HEK293 (cell line): Measurements from ENCODE around the gene ETHE1.

Experiments
- CTCF ChIP-seq: fragments of 450-650 bp; formaldehyde crosslinking; IDR thresholded peaks from 2 replicates; pipeline ENCODE4 v1.5.1; 2016; ENCODE audit warnings: missing biosample characterization, missing genetic modification characterization
- MYNN ChIP-seq: fragments of 450-650 bp; formaldehyde crosslinking; IDR thresholded peaks from 2 replicates; pipeline ENCODE4 v1.5.1; 2016; ENCODE audit warnings: missing biosample characterization, missing genetic modification characterization, borderline replicate concordance
- PRDM6 ChIP-seq: fragments of 450-650 bp; formaldehyde crosslinking; IDR thresholded peaks from 2 replicates; pipeline ENCODE4 v1.5.1; 2017; ENCODE audit warnings: missing biosample characterization, missing genetic modification characterization
- SP2 ChIP-seq: fragments of 450-650 bp; formaldehyde crosslinking; IDR thresholded peaks from 2 replicates; pipeline ENCODE4 v1.5.1; 2016; ENCODE audit warnings: missing biosample characterization, missing genetic modification characterization
- ZFP41 ChIP-seq: fragments of 450-650 bp; formaldehyde crosslinking; IDR thresholded peaks from 2 replicates; pipeline ENCODE4 v1.5.1; 2016; ENCODE audit warnings: missing biosample characterization, missing genetic modification characterization, borderline replicate concordance
- ZNF341 ChIP-seq: fragments of 450-650 bp; formaldehyde crosslinking; IDR thresholded peaks from 2 replicates; pipeline ENCODE4; 2016; ENCODE audit warnings: low read depth, missing biosample characterization, missing genetic modification characterization
- ZNF394 ChIP-seq: fragments of 450-650 bp; formaldehyde crosslinking; IDR thresholded peaks from 2 replicates; pipeline ENCODE4 v1.5.1; 2016; ENCODE audit warnings: missing biosample characterization, missing genetic modification characterization, mild to moderate bottlenecking, moderate library complexity, borderline replicate concordance
- ZNF530 ChIP-seq: fragments of 450-650 bp; formaldehyde crosslinking; IDR thresholded peaks from 2 replicates; pipeline ENCODE4 v1.5.1; 2016; ENCODE audit warnings: low read depth, missing biosample characterization, missing genetic modification characterization
- ZNF792 ChIP-seq: fragments of 450-650 bp; formaldehyde crosslinking; IDR thresholded peaks from 2 replicates; pipeline ENCODE4 v1.5.1; 2016; ENCODE audit warnings: missing biosample characterization, missing genetic modification characterization
- ZNF830 ChIP-seq: fragments of 450-650 bp; IDR thresholded peaks from 2 replicates; pipeline ENCODE4 v1.5.0; 2018; ENCODE audit warnings: missing biosample characterization, missing genetic modification characterization, low read depth, mild to moderate bottlenecking, moderate library complexity
- TF ChIP-seq, protein P1 (sequence below): fragments of 450-650 bp; formaldehyde crosslinking; IDR thresholded peaks from 2 replicates; pipeline ENCODE4 v1.5.1; 2016; ENCODE audit warnings: missing biosample characterization, missing genetic modification characterization
- TF ChIP-seq, protein P2 (sequence below): fragments of 450-650 bp; formaldehyde crosslinking; IDR thresholded peaks from 2 replicates; pipeline ENCODE4 v1.5.1; 2016; ENCODE audit warnings: missing biosample characterization, missing genetic modification characterization

GRCh38 chr19:43563816-43564457, 36.9 kb upstream of the ETHE1 start:
- TF ChIP-seq ZNF394 (tag by site-specific recombination) (no peak), CTCF (tag by site-specific recombination) (no peak), SP2 (tag by site-specific recombination) (no peak), ZNF341 (tag by site-specific recombination) (no peak), PRDM6 (tag by site-specific recombination) (no peak), ZNF792 (tag by site-specific recombination) (no peak), ZNF830 (no peak), ZFP41 (no peak), ZNF530 (no peak), MYNN (no peak)
- TF ChIP-seq, protein P1, sequence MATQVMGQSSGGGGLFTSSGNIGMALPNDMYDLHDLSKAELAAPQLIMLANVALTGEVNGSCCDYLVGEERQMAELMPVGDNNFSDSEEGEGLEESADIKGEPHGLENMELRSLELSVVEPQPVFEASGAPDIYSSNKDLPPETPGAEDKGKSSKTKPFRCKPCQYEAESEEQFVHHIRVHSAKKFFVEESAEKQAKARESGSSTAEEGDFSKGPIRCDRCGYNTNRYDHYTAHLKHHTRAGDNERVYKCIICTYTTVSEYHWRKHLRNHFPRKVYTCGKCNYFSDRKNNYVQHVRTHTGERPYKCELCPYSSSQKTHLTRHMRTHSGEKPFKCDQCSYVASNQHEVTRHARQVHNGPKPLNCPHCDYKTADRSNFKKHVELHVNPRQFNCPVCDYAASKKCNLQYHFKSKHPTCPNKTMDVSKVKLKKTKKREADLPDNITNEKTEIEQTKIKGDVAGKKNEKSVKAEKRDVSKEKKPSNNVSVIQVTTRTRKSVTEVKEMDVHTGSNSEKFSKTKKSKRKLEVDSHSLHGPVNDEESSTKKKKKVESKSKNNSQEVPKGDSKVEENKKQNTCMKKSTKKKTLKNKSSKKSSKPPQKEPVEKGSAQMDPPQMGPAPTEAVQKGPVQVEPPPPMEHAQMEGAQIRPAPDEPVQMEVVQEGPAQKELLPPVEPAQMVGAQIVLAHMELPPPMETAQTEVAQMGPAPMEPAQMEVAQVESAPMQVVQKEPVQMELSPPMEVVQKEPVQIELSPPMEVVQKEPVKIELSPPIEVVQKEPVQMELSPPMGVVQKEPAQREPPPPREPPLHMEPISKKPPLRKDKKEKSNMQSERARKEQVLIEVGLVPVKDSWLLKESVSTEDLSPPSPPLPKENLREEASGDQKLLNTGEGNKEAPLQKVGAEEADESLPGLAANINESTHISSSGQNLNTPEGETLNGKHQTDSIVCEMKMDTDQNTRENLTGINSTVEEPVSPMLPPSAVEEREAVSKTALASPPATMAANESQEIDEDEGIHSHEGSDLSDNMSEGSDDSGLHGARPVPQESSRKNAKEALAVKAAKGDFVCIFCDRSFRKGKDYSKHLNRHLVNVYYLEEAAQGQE (tag by site-specific recombination) = no peak
- TF ChIP-seq, protein P2, sequence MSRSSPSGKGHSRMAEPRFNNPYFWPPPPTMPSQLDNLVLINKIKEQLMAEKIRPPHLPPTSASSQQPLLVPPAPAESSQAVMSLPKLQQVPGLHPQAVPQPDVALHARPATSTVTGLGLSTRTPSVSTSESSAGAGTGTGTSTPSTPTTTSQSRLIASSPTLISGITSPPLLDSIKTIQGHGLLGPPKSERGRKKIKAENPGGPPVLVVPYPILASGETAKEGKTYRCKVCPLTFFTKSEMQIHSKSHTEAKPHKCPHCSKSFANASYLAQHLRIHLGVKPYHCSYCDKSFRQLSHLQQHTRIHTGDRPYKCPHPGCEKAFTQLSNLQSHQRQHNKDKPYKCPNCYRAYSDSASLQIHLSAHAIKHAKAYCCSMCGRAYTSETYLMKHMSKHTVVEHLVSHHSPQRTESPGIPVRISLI (tag by site-specific recombination) = no peak
